LHCN-M2 (cell line): ENCODE measurements around the gene NSUN3. TPM values are rescaled to one million over a fixed set of nuclear protein-coding genes. Genes with fewer than 3 reads are reported as not detected.

Experiments used
- total RNA-seq: library from RNA; depleted of rRNA; stranded (reverse); fragments of >200 nt; gene quantifications from 2 replicates; pipeline ENCODE4 v1.2.3, GENCODE V29; 2014; rRNA removed

The NSUN3 gene
- total RNA-seq, 1 experiment from 2014 or later, result 9.0 TPM

Other genes with a start within 250 kb of the NSUN3 start
- gene PROS1, start 89.2 kb upstream of the NSUN3 start, total RNA-seq, result 73.7 and 75.9 TPM in 2 replicates
- gene ARL13B, start 82.9 kb upstream of the NSUN3 start, total RNA-seq, result 13.1 and 13.4 TPM in 2 replicates
- gene STX19, start 34.5 kb upstream of the NSUN3 start, total RNA-seq, result not detected in 2 replicates
- gene DHFR2, start 145 bp upstream of the NSUN3 start, total RNA-seq, result 3.5 and 4.2 TPM in 2 replicates